Trophoblast cell (in vitro differentiated cells and primary cell): ENCODE results near the gene ANKRD33B.
A peak's percentile ranks its signal among the peaks of the same experiment; 100 is the strongest.

Source experiments
- DNase-seq, 2 donors: peaks; one replicate each; pipeline ENCODE4 v3.0.0-alpha.2; 2016
- H2AFZ ChIP-seq: 2 replicates; pipeline ENCODE4 v1.6.1; 2013; ENCODE audit warnings: low read length, moderate library complexity, mild to moderate bottlenecking; ENCODE audit not compliant: insufficient read depth, poor library complexity
- H2AK5ac ChIP-seq: 2 replicates; pipeline ENCODE4 v1.6.1; 2013; ENCODE audit warnings: mild to moderate bottlenecking, low read length
- H2BK120ac ChIP-seq: 2 replicates; pipeline ENCODE4 v1.6.1; 2013; ENCODE audit warnings: low read length, mild to moderate bottlenecking, moderate library complexity; ENCODE audit not compliant: insufficient read depth, poor library complexity
- H2BK12ac ChIP-seq: 2 replicates; pipeline ENCODE4 v1.6.1; 2013; ENCODE audit warnings: mild to moderate bottlenecking, low read length, moderate library complexity
- H2BK5ac ChIP-seq: 2 replicates; pipeline ENCODE4 v1.6.1; 2013; ENCODE audit warnings: low read length, low read depth, moderate library complexity, mild to moderate bottlenecking; ENCODE audit not compliant: poor library complexity
- H3K14ac ChIP-seq: 2 replicates; pipeline ENCODE4 v1.6.1; 2013; ENCODE audit warnings: mild to moderate bottlenecking, low read length
- H3K18ac ChIP-seq: 2 replicates; pipeline ENCODE4 v1.6.1; 2013; ENCODE audit warnings: mild to moderate bottlenecking, low read length
- H3K23ac ChIP-seq: 2 replicates; pipeline ENCODE4 v1.6.1; 2013; ENCODE audit warnings: low read length
- H3K27ac ChIP-seq: 2 replicates; pipeline ENCODE4 v1.5.1; 2013; ENCODE audit warnings: low read depth, mild to moderate bottlenecking, inconsistent platforms, low read length, moderate library complexity
- H3K27me3 ChIP-seq: 2 replicates; pipeline ENCODE4 v1.6.1; 2013; ENCODE audit warnings: inconsistent platforms, mild to moderate bottlenecking, low read length, moderate library complexity; ENCODE audit not compliant: insufficient read depth
- H3K36me3 ChIP-seq, 2 experiments: 1 replicate in 1 of 2; 2 replicates in 1 of 2; pipeline ENCODE4 v1.6.1; 2013; ENCODE audit warnings: low read length in 2 of 2, mild to moderate bottlenecking in 2 of 2, moderate library complexity in 1 of 2; ENCODE audit not compliant: insufficient read depth in 2 of 2, control insufficient read depth in 1 of 2
- H3K4ac ChIP-seq: 2 replicates; pipeline ENCODE4 v1.6.1; 2013; ENCODE audit warnings: low read depth, mild to moderate bottlenecking, low read length, moderate library complexity
- H3K4me1 ChIP-seq, 2 experiments: 1 replicate in 1 of 2; 2 replicates in 1 of 2; pipeline ENCODE4 v1.6.1; 2013; ENCODE audit warnings: low read length in 2 of 2, mild to moderate bottlenecking in 2 of 2, moderate library complexity in 1 of 2; ENCODE audit not compliant: insufficient read depth in 2 of 2, control insufficient read depth in 1 of 2
- H3K4me2 ChIP-seq: 2 replicates; pipeline ENCODE4 v1.6.1; 2013; ENCODE audit warnings: inconsistent platforms, mild to moderate bottlenecking, low read length, moderate library complexity
- H3K4me3 ChIP-seq: 2 replicates; pipeline ENCODE4 v1.5.1; 2013; ENCODE audit warnings: mild to moderate bottlenecking, low read depth, low read length, inconsistent platforms
- H3K79me1 ChIP-seq: one replicate; pipeline ENCODE4 v1.6.1; 2013; ENCODE audit warnings: low read length
- H3K79me2 ChIP-seq: 2 replicates; pipeline ENCODE4 v1.6.1; 2013; ENCODE audit warnings: low read length, mild to moderate bottlenecking; ENCODE audit not compliant: control insufficient read depth, insufficient read depth, poor library complexity
- H3K9ac ChIP-seq: 2 replicates; pipeline ENCODE4 v1.6.1; 2013; ENCODE audit warnings: mild to moderate bottlenecking, low read length
- H3K9me3 ChIP-seq: 2 replicates; pipeline ENCODE4 v1.6.1; 2013; ENCODE audit warnings: low read depth, mild to moderate bottlenecking, control low read depth, inconsistent platforms, low read length; ENCODE audit not compliant: insufficient read depth
- H4K12ac ChIP-seq: 2 replicates; pipeline ENCODE4 v1.6.1; 2013; ENCODE audit warnings: low read depth, mild to moderate bottlenecking, low read length, moderate library complexity
- H4K8ac ChIP-seq: 2 replicates; pipeline ENCODE4 v1.6.1; 2013; ENCODE audit warnings: low read depth, mild to moderate bottlenecking, low read length, moderate library complexity
- H4K91ac ChIP-seq: one replicate; pipeline ENCODE4 v1.6.1; 2013; ENCODE audit warnings: low read depth, mild to moderate bottlenecking, low read length, moderate library complexity
- WGBS: extraction: QIAGEN DNeasy Blood & Tissue Kit; methylation state at CpG from one replicate; pipeline ENCODE4 v1.1.7; 2013; ENCODE audit warnings: missing lambda C conversion rate; ENCODE audit not compliant: insufficient read length, insufficient coverage; ENCODE audit errors: extremely low coverage; 5-methylcytosine and 5-hydroxymethylcytosine counted together

Gene ANKRD33B

DNA sequence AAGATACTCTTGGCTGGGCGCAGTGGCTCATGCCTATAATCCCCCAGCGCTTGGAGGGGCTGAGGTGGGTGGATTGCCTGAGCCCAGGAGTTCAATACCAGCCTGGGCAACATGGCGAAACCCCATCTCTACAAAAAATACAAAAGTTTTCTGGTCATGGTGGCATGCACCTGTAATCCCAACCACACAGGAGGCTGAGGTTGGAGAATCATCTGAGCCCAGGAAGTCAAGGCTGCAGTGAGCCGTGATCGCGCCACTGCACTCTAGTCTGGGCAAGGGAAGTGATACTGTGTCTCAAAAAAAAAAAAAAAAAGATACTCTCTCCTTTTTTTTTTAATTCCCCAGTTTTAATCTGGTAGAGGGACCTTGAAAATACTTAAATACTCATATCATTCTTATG lies 15.0 kb downstream of the ANKRD33B start:
- no peak overlapping the region for H2AK5ac ChIP-seq
- H3K27ac ChIP-seq = no peak overlapping the region
- no peak overlapping the region for H3K4me3 ChIP-seq
- H3K79me2 ChIP-seq = peaks cover 9% of the 10 kb centered on the region
- no peak for DNase-seq
- H4K91ac ChIP-seq = no peak overlapping the region
- no peak overlapping the region for H2BK5ac ChIP-seq
- WGBS = no CpG with 5 or more reads among the region's 6 CpGs
- peaks cover 32% of the 10 kb centered on the region in 2 experiments for H3K4me1 ChIP-seq
- H2AFZ ChIP-seq = no peak overlapping the region
- no peak overlapping the region for H3K4ac ChIP-seq
- H3K36me3 ChIP-seq = no peaks in the 10 kb centered on the region
- H3K27me3 ChIP-seq = no peaks in the 10 kb centered on the region
- no peak overlapping the region for H4K8ac ChIP-seq
- H3K23ac ChIP-seq = no peak overlapping the region
- no peak overlapping the region for H4K12ac ChIP-seq
- no peak overlapping the region for H3K18ac ChIP-seq
- H3K79me1 ChIP-seq = peaks cover 24% of the 10 kb centered on the region
- no peak overlapping the region for H3K4me2 ChIP-seq
- H2BK12ac ChIP-seq = peak overlapping the region; percentile 24
- H3K9me3 ChIP-seq = no peaks in the 10 kb centered on the region
- no peak overlapping the region for H3K9ac ChIP-seq
- H2BK120ac ChIP-seq = no peak overlapping the region
- no peak overlapping the region for H3K14ac ChIP-seq

GRCh38 chr5:10579536-10580521 lies 16.0 kb downstream of the ANKRD33B start:
- no peak overlapping the region for H4K8ac ChIP-seq
- H3K4me1 ChIP-seq = peaks cover 32 to 35% of the 10 kb centered on the region in 2 experiments
- DNase-seq = no peak
- H3K14ac ChIP-seq = no peak overlapping the region
- no peak overlapping the region for H2BK5ac ChIP-seq
- H3K27ac ChIP-seq = no peak overlapping the region
- WGBS = 100% methylated on average over 1 of the region's 8 CpGs
- peaks cover 24% of the 10 kb centered on the region for H3K79me1 ChIP-seq
- no peaks in the 10 kb centered on the region for H3K9me3 ChIP-seq
- H2AK5ac ChIP-seq = no peak overlapping the region
- H2BK120ac ChIP-seq = no peak overlapping the region
- no peak overlapping the region for H3K4me2 ChIP-seq
- no peak overlapping the region for H3K4me3 ChIP-seq
- no peak overlapping the region for H3K9ac ChIP-seq
- H2AFZ ChIP-seq = no peak overlapping the region
- no peak overlapping the region for H2BK12ac ChIP-seq
- no peak overlapping the region for H3K23ac ChIP-seq
- H3K27me3 ChIP-seq = no peaks in the 10 kb centered on the region
- H3K79me2 ChIP-seq = peaks cover 9% of the 10 kb centered on the region
- H4K91ac ChIP-seq = no peak overlapping the region
- no peak overlapping the region for H4K12ac ChIP-seq
- peak overlapping the region; percentile 33 for H3K18ac ChIP-seq
- no peaks in the 10 kb centered on the region for H3K36me3 ChIP-seq
- H3K4ac ChIP-seq = peak overlapping the region; percentile 29

DNA sequence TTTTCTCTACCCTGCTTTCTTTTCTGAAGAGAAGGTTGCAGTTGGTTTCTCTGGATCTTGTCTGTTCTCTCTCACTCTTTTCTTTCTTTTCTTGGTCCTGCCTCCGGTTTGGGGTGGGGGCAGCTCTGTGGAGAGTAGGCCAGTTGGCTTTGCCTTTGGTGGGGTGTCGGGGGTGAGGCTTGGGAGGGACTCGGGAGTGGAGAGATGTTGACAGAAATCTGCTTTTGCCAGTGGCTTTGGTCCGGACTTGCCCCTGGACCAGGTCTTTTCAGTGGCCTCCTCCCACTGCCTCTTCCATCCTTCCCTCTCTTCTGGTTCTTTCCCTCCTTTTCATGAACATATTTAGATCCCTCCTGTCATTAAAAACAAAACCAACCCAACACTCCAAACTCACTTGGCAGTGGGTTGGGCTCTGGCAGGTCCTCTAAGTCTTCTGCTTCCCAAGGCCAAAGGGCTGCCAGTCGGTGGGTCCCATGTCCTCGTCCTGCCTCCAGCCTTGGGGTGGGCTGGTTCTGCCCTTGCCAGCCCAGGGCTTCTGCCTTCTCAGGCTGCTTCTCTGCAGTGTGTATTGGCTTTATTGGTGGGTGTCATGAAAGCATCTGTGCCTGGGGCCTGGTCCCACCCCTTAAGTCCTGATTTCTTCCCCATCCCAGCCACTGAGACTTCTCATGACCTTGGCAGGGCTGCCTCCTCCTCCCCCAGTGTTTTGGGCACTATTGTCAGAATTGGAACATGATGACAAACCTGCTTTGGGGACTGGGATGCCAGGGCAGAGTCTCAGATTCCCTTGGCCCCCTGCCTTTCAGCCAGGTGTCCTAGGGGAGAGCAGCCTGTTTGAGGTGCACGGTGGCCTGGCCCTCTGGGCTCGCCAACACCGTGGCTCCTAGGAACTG lies 16.9 kb downstream of the ANKRD33B start:
- peaks cover 9% of the 10 kb centered on the region for H3K79me2 ChIP-seq
- H2AFZ ChIP-seq = no peak overlapping the region
- H2BK120ac ChIP-seq = peak overlapping the region; percentile 78
- no peak overlapping the region for H3K23ac ChIP-seq
- peak overlapping the region; percentile 86 for H3K18ac ChIP-seq
- H4K12ac ChIP-seq = no peak overlapping the region
- no peak overlapping the region for H3K4me2 ChIP-seq
- H4K91ac ChIP-seq = peak overlapping the region; percentile 59
- DNase-seq = no peak
- H4K8ac ChIP-seq = peak overlapping the region; percentile 42
- H3K14ac ChIP-seq = peak overlapping the region; percentile 71
- H3K4me3 ChIP-seq = no peak overlapping the region
- H3K9ac ChIP-seq = no peak overlapping the region
- no peaks in the 10 kb centered on the region for H3K36me3 ChIP-seq
- H3K4ac ChIP-seq = peak overlapping the region; percentile 34
- no peaks in the 10 kb centered on the region for H3K27me3 ChIP-seq
- WGBS = no CpG with 5 or more reads among the region's 9 CpGs
- peaks cover 24% of the 10 kb centered on the region for H3K79me1 ChIP-seq
- no peaks in the 10 kb centered on the region for H3K9me3 ChIP-seq
- H3K27ac ChIP-seq = no peak overlapping the region
- H2BK12ac ChIP-seq = peak overlapping the region; percentile 84
- H2AK5ac ChIP-seq = peak overlapping the region; percentile 91
- peaks cover 32 to 36% of the 10 kb centered on the region in 2 experiments for H3K4me1 ChIP-seq
- peak overlapping the region; percentile 6 for H2BK5ac ChIP-seq

GRCh38 chr5:10581424-10581748 lies 17.5 kb downstream of the ANKRD33B start:
- Histone ChIP-seq H3K79me2 (peaks cover 9% of the 10 kb centered on the region), H3K27me3 (no peaks in the 10 kb centered on the region), H3K4me1 (peaks cover 32 to 36% of the 10 kb centered on the region in 2 experiments), H3K23ac (no peak overlapping the region), H3K14ac (no peak overlapping the region), H2AK5ac (no peak overlapping the region), H3K4me3 (no peak overlapping the region), H2AFZ (no peak overlapping the region), H3K4me2 (no peak overlapping the region), H3K27ac (no peak overlapping the region), H2BK12ac (no peak overlapping the region), H3K79me1 (peaks cover 24% of the 10 kb centered on the region), H3K18ac (no peak overlapping the region), H3K9ac (no peak overlapping the region), H3K36me3 (no peaks in the 10 kb centered on the region), H4K12ac (no peak overlapping the region), H4K8ac (no peak overlapping the region), H3K9me3 (no peaks in the 10 kb centered on the region), H2BK5ac (no peak overlapping the region), H4K91ac (peak overlapping the region; percentile 59), H3K4ac (no peak overlapping the region), H2BK120ac (no peak overlapping the region)
- DNase-seq = no peak
- WGBS = no CpG with 5 or more reads among the region's 2 CpGs
